SU-DHL-6 (cell line): ENCODE results near the gene SLC39A10.

Experiments used
- CTCF ChIP-seq: fragments of 200-600 bp; sonication (generic); IDR thresholded peaks from one replicate; pipeline ENCODE4 v1.5.1; 2017; ENCODE audit warnings: antibody characterized with exemption, mild to moderate bottlenecking, low read length, moderate library complexity; ENCODE audit not compliant: insufficient read depth, poor library complexity, severe bottlenecking
- EZH2phosphoT487 ChIP-seq: fragments of 200-600 bp; sonication (generic), shearing (Covaris generic); conservative IDR thresholded peaks from 2 replicates; pipeline ENCODE4 v1.6.1; 2018; ENCODE audit warnings: mild to moderate bottlenecking, antibody characterized with exemption, low read length, moderate library complexity, mixed read lengths

- TF ChIP-seq CTCF (no peak), EZH2phosphoT487 (no peak)
These were observed 716 bp upstream of the SLC39A10 start for GRCh38 chr2:195656161-195656858.
